OCI-LY3 (cell line): ENCODE results near the gene PLAAT4.

Experiments
- EZH2phosphoT487 ChIP-seq: fragments of 200-600 bp; shearing (Covaris generic); IDR thresholded peaks from 2 replicates; pipeline ENCODE4 v1.6.1; 2018; ENCODE audit warnings: antibody characterized with exemption, mixed run types, low read depth
- TF ChIP-seq, protein P1 (sequence below): fragments of 200-600, 300-600 bp; sonication (generic); IDR thresholded peaks from 2 replicates; pipeline ENCODE4 v1.5.1; 2014; ENCODE audit warnings: antibody characterized with exemption, low read length, low read depth

DNA sequence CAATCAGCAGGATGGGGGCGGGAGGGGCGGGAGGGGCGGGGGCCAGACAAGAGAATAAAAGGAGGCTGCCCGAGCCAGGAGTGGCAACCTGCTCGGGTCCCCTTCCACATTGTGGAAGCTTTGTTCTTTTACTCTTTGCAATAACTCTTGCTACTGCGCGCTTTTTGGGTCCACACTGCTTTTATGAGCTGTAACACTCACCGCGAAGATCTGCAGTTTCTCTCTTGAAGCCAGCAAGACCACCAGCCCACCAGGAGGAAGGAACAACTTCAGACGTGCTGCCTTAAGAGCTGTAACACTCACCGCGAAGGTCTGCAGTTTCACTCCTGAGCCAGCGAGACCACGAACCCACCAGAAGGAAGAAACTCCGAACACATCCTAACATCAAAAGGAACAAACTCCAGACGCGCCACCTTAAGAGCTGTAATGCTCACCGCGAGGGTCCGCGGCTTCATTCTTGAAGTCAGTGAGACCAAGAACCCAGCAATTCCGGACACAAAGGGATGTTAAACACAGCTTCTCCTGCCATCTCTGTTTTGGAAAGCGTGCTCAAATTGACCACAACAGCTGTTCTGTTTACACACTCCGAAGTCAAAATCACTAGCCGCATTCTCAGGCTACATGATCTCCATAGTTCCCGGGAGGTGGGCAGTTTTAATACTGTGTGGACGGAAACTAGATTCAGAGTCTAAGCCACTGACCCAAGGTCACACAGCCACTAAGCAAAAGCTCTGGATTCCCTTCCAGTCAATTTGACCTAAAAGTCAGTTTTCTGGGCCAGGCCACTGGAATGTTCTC lies 14.7 kb downstream of the PLAAT4 start:
- TF ChIP-seq, protein P1, sequence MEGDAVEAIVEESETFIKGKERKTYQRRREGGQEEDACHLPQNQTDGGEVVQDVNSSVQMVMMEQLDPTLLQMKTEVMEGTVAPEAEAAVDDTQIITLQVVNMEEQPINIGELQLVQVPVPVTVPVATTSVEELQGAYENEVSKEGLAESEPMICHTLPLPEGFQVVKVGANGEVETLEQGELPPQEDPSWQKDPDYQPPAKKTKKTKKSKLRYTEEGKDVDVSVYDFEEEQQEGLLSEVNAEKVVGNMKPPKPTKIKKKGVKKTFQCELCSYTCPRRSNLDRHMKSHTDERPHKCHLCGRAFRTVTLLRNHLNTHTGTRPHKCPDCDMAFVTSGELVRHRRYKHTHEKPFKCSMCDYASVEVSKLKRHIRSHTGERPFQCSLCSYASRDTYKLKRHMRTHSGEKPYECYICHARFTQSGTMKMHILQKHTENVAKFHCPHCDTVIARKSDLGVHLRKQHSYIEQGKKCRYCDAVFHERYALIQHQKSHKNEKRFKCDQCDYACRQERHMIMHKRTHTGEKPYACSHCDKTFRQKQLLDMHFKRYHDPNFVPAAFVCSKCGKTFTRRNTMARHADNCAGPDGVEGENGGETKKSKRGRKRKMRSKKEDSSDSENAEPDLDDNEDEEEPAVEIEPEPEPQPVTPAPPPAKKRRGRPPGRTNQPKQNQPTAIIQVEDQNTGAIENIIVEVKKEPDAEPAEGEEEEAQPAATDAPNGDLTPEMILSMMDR = no peak
- TF ChIP-seq EZH2phosphoT487 = no peak
